ACC112 (cell line): Measurements from ENCODE around the gene BNIP5.

Source experiments
- H2AFZ ChIP-seq: fragments of 200-600 bp; sonication (generic); one replicate; pipeline ENCODE4 v1.6.0; 2017; ENCODE audit warnings: antibody characterized with exemption, low read length; ENCODE audit not compliant: unreplicated experiment
- H3K27ac ChIP-seq: fragments of 200-600 bp; sonication (generic); 2 replicates; pipeline ENCODE4 v1.5.1; 2014; ENCODE audit warnings: low read depth, mild to moderate bottlenecking, antibody characterized with exemption, low read length, moderate library complexity
- H3K27me3 ChIP-seq: fragments of 200-600 bp; sonication (generic); 2 replicates; pipeline ENCODE4 v1.6.1; 2014; ENCODE audit warnings: mild to moderate bottlenecking, antibody characterized with exemption, low read length, moderate library complexity, mixed read lengths; ENCODE audit not compliant: insufficient read depth
- H3K36me3 ChIP-seq: fragments of 200-600 bp; sonication (generic); 2 replicates; pipeline ENCODE4 v1.6.1; 2016; ENCODE audit warnings: mild to moderate bottlenecking, antibody characterized with exemption, low read length, moderate library complexity, mixed read lengths; ENCODE audit not compliant: insufficient read depth
- H3K4me1 ChIP-seq: fragments of 200-600 bp; sonication (generic); one replicate; pipeline ENCODE4 v1.6.1; 2016; ENCODE audit warnings: low read length, mixed read lengths; ENCODE audit not compliant: insufficient read depth, unreplicated experiment, control insufficient read depth
- H3K4me3 ChIP-seq: fragments of 200-600 bp; sonication (generic); 2 replicates; pipeline ENCODE4 v1.5.1; 2014; ENCODE audit warnings: mild to moderate bottlenecking, low read depth, low read length
- H3K79me2 ChIP-seq: fragments of 200-600 bp; sonication (generic); one replicate; pipeline ENCODE4 v1.6.0; 2016; ENCODE audit warnings: low read length; ENCODE audit not compliant: control insufficient read depth, unreplicated experiment, insufficient read depth

The BNIP5 gene

DNA sequence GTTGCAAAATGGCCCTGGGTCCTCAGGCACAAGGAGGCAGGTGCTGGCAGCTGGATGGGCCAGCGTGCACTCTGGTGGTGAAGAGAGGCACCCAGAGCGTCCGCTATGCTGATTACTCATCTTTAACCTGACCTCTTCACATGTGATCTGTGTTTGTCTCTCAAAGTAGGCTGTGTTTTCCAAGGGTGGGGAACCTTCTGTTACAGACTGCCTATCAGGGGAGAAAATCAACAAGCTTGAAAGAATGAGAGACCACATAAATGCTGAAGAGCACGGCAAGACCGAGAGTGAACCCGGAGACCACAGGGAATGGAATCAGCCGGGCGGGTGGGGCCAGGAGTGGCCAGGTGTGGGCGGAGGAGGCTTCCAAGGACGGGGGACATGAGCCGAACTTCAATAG, 16.2 kb downstream of the BNIP5 start:
- H3K79me2 ChIP-seq = no peaks in the 10 kb centered on the region
- H2AFZ ChIP-seq = no peak overlapping the region
- peaks cover 10% of the 10 kb centered on the region; the same call in 1 of the 2 replicates for H3K27me3 ChIP-seq
- no peak overlapping the region for H3K27ac ChIP-seq
- no peaks in the 10 kb centered on the region for H3K36me3 ChIP-seq
- H3K4me3 ChIP-seq = no peak overlapping the region
- no peaks in the 10 kb centered on the region for H3K4me1 ChIP-seq

DNA sequence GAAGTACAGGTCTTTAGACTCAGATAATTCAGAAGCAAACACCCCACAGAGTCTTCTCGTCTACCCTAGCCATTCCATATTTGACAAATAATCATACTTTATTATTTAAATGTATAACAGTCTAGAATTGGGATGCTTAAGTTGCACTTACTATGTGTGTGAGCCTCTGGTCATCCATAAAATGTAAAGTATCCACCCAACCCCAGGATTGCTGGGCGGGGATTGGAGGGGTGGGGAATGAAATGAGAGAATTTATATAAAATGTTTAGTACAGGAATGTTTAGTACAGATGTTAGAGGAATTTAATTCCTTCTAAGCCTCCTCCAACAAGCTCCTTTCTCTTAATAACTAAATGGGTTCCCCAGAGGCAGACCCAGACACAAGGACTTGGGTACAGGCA, 16.9 kb downstream of the BNIP5 start:
- Histone ChIP-seq H3K79me2 (no peaks in the 10 kb centered on the region), H3K36me3 (no peaks in the 10 kb centered on the region), H2AFZ (no peak overlapping the region), H3K27me3 (peaks cover 10% of the 10 kb centered on the region; the same call in 1 of the 2 replicates), H3K27ac (no peak overlapping the region), H3K4me3 (no peak overlapping the region), H3K4me1 (no peaks in the 10 kb centered on the region)

DNA sequence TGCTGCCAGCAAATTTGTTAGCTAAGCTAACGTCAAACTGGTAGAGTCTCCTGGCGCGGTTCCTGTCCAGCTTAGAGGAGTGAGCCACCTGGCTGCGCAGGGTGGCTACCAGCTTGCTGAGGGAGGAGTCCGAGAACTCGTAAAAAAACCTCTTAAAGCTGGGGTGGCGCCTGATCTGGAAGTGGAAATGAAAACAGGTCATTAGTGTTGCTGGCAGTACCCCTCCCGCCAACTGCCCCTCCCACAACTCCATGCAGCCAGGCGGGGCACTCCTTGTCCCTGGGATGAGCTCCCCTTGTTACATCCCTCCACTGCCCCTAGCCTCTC, 17.3 kb downstream of the BNIP5 start:
- no peak overlapping the region for H3K27ac ChIP-seq

DNA sequence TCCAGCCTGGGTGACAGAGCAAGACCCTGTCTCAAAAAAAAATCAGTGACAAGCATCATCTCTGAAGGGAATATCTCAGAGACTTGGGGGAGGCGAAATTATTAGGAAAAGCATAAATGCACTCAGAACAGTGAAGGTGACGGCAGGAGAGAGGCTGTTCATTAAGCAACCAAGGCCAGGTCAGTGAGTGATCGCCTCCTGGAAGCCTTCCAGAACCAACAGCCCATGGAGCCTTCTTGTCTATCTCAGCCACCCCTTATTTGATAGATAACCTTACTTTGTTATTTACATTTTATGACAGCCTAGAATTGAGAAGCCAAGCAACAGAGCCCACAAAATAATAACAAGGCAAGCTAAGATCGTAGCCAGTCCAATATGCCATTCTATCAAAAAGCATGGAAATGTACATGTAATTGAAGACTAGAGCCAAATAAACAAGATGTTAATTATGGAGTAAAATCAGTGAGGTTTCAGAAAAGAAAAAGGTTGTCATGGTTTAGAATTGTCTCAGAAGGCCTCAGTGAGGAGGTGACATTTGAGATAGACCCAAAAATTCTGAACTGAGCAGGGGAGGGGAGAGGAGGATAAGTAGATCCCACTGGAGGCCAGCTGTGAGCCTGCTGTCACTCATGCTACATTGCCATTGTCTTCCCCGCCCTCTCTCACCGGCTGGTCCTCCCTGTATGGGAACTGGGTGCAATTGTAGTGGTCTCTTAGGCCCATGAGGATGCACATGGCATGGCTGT, 17.8 kb downstream of the BNIP5 start:
- no peaks in the 10 kb centered on the region for H3K79me2 ChIP-seq
- no peak overlapping the region for H2AFZ ChIP-seq
- no peaks in the 10 kb centered on the region for H3K36me3 ChIP-seq
- H3K27me3 ChIP-seq = peaks cover 10% of the 10 kb centered on the region; the same call in 1 of the 2 replicates
- H3K4me3 ChIP-seq = no peak overlapping the region
- H3K4me1 ChIP-seq = no peaks in the 10 kb centered on the region
- no peak overlapping the region for H3K27ac ChIP-seq

More for the DNA sequence above, 17.3 kb downstream of the BNIP5 start:
- no peak overlapping the region for H2AFZ ChIP-seq
- no peaks in the 10 kb centered on the region for H3K4me1 ChIP-seq
- H3K4me3 ChIP-seq = no peak overlapping the region
- no peaks in the 10 kb centered on the region for H3K79me2 ChIP-seq
- peaks cover 10% of the 10 kb centered on the region; the same call in 1 of the 2 replicates for H3K27me3 ChIP-seq
- no peaks in the 10 kb centered on the region for H3K36me3 ChIP-seq

DNA sequence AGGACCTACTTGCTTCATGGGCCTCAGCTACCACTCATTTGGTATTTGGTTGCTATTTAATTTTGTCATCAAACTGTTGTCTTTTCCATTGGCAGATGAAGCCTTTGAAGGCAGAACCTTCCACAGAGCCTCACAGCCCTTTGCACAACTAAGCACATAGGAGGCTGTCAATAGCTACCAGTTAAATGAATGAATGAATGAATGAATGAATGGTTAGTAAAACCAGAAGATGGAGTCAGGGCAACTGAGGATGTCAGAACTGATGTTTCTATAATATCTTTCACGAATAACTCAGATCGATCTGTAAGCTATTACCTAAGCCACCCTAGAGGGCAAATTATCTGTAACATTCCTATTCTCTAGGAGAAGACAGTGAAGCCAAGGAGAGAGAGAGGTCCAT, 19.1 kb downstream of the BNIP5 start:
- Histone ChIP-seq H3K79me2 (no peaks in the 10 kb centered on the region), H3K27ac (no peak overlapping the region), H2AFZ (no peak overlapping the region), H3K36me3 (no peaks in the 10 kb centered on the region), H3K27me3 (peaks cover 10% of the 10 kb centered on the region; the same call in 1 of the 2 replicates), H3K4me3 (no peak overlapping the region), H3K4me1 (no peaks in the 10 kb centered on the region)

DNA sequence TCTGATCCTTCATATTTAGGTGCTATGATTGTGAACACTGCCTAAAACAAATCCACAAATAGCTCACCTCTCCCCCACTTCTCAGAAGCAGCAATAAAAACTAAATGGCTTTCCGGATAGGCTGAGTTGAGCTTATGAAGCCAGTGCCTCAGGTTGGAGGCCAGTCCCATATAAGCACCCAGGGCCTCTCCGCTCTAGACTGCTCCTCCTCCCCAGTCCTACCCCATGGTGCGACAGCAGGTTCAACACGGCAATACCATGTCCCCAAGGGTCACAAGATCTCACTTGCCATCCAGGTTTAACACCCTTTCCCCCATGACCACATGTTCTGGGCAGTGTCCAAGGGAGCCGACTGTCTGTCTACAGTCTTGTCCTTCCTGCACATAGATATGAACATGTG, 20.8 kb downstream of the BNIP5 start:
- H2AFZ ChIP-seq = no peak overlapping the region
- H3K4me3 ChIP-seq = no peak overlapping the region
- peaks cover 15% of the 10 kb centered on the region; the same call in 1 of the 2 replicates for H3K27me3 ChIP-seq
- H3K36me3 ChIP-seq = no peaks in the 10 kb centered on the region
- H3K27ac ChIP-seq = no peak overlapping the region
- no peaks in the 10 kb centered on the region for H3K79me2 ChIP-seq
- H3K4me1 ChIP-seq = no peaks in the 10 kb centered on the region

DNA sequence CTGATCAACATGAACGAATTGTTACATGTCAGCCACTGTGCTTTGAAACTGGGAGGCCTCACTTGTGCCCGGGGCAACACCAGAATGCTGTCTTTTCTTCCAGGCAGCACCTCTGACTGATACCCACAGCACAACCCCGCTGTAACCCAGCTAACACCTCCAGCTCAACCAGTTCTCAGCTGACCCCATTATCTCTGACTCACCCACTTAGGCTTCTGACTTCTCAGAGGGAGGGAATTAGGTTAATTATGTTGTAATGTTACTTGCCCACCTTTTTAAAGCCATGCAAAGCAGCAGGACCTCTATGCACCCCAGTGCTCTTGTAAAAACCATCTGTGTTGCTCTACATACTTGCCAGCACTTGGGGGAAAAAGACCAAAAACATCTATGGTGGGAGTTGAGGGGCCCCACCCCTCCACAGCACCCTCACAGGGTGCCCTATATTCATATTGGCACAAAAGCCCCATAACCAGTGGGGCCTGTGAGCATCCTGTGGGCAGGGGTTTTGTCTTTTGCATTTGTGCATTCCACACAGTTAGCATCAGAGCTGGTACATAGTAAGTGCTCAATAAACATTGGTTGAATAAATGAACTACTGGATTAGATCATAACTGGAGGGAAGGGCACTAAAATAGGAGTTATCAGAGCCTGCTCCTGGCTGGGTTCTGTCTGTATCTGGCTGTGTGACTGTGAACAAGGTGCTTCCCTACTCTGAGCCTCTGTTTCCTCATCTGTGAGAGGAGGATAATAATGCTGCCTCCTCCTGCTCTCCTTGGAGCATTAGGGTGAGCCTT, 22.3 kb downstream of the BNIP5 start:
- Histone ChIP-seq H3K4me3 (no peak overlapping the region), H3K27ac (no peak overlapping the region), H3K27me3 (peaks cover 19% of the 10 kb centered on the region; the same call in 1 of the 2 replicates), H3K4me1 (no peaks in the 10 kb centered on the region), H3K36me3 (no peaks in the 10 kb centered on the region), H3K79me2 (no peaks in the 10 kb centered on the region), H2AFZ (no peak overlapping the region)

DNA sequence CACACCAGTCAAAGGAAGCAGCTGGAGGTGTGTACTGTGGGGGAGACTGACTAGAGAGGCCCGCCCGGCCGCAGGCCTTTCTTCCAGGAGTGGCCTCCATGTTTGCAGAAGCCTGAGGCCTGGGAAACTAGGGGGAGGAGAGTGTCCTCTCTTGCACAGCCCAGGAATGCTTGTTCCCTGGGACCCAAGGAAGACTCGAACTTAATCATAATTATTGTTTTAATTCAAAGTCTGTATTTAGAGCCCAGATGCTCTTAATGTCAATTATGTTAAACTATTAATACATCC, 23.1 kb downstream of the BNIP5 start:
- H3K4me1 ChIP-seq = no peaks in the 10 kb centered on the region
- H3K4me3 ChIP-seq = no peak overlapping the region
- peaks cover 23% of the 10 kb centered on the region; the same call in 1 of the 2 replicates for H3K27me3 ChIP-seq
- no peaks in the 10 kb centered on the region for H3K79me2 ChIP-seq
- no peak overlapping the region for H2AFZ ChIP-seq
- no peak overlapping the region for H3K27ac ChIP-seq
- no peaks in the 10 kb centered on the region for H3K36me3 ChIP-seq

DNA sequence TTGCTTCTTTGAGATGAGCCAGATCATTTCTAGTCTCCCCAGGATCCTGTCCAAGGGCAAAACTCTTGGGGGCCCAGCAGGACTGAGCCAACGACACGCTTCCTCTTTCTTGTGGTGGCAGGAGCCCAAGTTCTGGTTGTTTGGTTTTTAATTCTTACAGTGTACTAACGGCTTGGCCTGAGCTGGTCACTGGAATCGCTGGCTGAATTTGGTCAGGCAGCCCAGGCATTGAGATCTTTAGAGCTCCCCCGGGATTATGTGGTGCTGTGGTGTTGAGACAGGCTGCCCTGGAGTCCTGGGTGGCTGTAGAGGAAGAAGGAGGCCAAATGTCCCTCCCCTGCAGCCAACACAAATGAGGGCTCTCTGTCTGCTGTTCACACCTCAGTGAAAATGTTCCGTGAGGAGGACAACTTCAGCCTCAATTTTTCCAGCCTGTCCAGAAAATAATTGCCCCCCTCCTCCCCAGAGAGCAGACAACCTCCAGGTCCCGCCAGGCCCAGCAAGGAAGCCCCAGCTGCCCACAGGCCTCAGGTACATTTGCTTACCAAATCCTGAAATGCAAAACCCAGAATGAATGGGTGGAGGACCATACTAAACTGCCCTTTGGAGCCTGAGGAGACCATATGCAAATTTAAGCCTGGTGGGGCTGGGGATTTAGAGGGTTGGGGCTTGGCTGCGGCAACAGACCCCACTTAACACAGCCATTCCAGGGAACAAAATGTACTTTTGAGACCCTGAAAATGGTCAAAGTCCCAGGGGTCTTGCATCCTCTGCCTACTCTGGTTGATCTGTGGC, 23.6 kb downstream of the BNIP5 start:
- Histone ChIP-seq H3K27ac (no peak overlapping the region), H3K4me3 (no peak overlapping the region), H3K27me3 (peaks cover 23% of the 10 kb centered on the region; the same call in 1 of the 2 replicates), H2AFZ (no peak overlapping the region), H3K79me2 (no peaks in the 10 kb centered on the region), H3K36me3 (no peaks in the 10 kb centered on the region), H3K4me1 (no peaks in the 10 kb centered on the region)

DNA sequence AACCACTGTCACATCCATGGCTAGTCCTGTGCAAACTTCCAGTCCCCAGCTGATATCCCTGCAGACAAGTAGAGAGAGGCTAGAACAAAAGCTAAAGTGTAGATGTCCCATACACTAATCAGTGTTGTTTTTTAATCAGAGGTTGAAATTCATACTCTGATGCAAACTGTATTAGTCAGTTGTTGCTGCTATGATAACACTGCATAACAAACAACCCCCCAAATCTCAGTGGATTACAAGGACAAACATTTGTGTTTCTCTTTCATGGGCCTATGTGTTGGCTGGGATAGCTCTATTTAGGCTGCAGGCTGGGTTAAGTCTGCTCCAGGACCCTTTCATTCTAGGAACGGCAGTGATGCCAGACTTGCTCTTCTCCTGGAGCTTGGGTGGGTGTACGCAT, 26.8 kb downstream of the BNIP5 start:
- no peaks in the 10 kb centered on the region for H3K36me3 ChIP-seq

More for the DNA sequence above, 26.8 kb downstream of the BNIP5 start:
- no peak overlapping the region for H3K27ac ChIP-seq
- H2AFZ ChIP-seq = no peak overlapping the region
- no peak overlapping the region for H3K4me3 ChIP-seq
- H3K27me3 ChIP-seq = peaks cover 14% of the 10 kb centered on the region; the same call in 1 of the 2 replicates
- H3K4me1 ChIP-seq = no peaks in the 10 kb centered on the region
- no peaks in the 10 kb centered on the region for H3K79me2 ChIP-seq
